ENCODE data around the gene RAI14.
"Not testable (repeated sequence)": the region's sequence is repeated elsewhere in the genome, so short reads cannot be mapped to it uniquely, and the experiment has no call there.

Gene RAI14

DNA sequence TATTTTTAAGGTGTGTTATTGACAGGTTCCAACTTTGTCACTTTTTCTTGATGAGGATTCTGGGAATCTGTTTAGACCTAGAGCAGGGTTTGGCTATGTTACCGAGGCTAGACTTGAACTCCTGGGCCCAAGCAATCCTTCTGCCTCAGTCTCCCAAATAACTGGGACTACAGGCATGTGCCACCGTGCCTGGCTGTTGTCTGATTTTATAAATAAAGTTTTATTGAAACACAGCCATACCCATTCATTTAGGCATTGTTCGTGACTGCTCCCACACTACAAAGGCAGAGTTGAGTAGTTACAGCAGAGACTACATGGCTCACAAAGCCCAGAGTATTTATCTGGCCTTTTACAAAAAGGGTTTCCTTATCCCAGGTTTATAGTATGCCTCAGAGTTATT is 102.4 kb downstream of the RAI14 start:
- no peak overlapping the region for H3K4me3 ChIP-seq (ENCODE audit: low read depth, low read length)
- DNase-seq (ENCODE audit: low read depth), result no peak
- TF ChIP-seq, protein P1, sequence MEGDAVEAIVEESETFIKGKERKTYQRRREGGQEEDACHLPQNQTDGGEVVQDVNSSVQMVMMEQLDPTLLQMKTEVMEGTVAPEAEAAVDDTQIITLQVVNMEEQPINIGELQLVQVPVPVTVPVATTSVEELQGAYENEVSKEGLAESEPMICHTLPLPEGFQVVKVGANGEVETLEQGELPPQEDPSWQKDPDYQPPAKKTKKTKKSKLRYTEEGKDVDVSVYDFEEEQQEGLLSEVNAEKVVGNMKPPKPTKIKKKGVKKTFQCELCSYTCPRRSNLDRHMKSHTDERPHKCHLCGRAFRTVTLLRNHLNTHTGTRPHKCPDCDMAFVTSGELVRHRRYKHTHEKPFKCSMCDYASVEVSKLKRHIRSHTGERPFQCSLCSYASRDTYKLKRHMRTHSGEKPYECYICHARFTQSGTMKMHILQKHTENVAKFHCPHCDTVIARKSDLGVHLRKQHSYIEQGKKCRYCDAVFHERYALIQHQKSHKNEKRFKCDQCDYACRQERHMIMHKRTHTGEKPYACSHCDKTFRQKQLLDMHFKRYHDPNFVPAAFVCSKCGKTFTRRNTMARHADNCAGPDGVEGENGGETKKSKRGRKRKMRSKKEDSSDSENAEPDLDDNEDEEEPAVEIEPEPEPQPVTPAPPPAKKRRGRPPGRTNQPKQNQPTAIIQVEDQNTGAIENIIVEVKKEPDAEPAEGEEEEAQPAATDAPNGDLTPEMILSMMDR (IDR thresholded peaks at IDR 0.05; ENCODE audit: insufficient read depth, low read depth, low read length, missing control alignments), result no peak

DNA sequence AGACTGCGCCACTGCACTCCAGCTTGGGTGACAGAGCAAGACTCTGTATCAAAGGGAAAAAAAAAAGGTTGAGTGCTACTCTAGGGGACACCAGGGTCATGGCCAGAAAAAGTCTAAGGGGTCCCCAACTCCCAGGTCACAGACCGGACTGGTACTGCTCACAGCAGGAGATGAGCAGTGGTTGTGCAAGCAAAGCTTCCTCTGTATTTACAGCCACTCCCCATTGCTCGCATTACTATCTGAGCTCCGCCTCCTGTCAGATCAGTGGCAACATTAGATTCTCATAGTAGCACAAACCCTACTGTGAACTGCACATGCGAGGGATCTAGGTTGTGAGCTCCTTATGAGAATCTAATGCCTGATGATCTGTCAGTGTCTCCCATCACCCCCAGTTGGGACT is 103.1 kb downstream of the RAI14 start:
- H3K4me3 ChIP-seq (ENCODE audit: low read depth, low read length); DNase-seq (ENCODE audit: low read depth): not testable (repeated sequence)

DNA sequence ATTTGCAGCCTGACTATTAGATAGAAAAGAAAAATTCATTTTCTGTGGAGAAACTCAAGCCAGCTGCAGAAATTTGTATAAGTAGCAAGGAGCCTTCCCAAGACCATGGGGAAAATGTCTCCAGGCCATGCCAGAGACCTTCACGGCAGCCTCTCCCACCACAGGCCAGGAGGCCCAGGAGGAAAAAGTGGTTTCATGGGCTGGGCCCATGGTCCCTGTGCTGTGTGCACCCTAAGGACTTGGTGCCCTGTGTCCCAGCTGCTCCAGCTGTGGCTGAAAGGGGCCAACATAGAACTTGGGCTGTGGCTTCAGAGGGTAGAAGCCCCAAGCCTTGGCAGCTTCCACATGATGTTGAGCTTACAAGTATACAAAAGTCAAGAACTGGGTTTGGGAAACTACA is 109.5 kb downstream of the RAI14 start:
- no peak overlapping the region for H3K4me3 ChIP-seq (ENCODE audit: low read depth, low read length)
- DNase-seq (ENCODE audit: low read depth), result no peak
- TF ChIP-seq, protein P1 (IDR thresholded peaks at IDR 0.05; ENCODE audit: insufficient read depth, low read depth, low read length, missing control alignments), result no peak

DNA sequence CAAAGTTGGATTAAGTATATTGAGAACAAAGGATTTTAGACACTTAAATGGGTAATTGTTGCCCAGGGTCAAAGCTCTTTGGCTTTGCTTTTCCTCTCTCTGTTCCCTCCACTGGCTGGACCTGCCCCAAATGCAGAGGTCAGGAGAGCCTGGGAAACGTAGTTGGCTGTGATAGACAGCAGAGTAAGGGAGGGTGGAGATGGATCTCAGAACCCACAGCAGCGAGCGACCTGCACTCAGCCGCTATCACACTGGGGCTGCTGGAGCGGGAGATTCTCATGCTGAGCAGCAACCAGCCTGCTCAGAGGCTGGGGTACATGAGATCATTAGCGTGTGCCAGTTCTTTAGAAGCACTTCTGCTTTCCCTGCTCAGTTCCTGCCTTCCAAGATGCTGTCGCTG is 111.1 kb downstream of the RAI14 start:
- no peak overlapping the region for H3K4me3 ChIP-seq (ENCODE audit: low read depth, low read length)
- TF ChIP-seq, protein P1 (IDR thresholded peaks at IDR 0.05; ENCODE audit: insufficient read depth, low read depth, low read length, missing control alignments), result no peak
- DNase-seq (ENCODE audit: low read depth), result no peak

DNA sequence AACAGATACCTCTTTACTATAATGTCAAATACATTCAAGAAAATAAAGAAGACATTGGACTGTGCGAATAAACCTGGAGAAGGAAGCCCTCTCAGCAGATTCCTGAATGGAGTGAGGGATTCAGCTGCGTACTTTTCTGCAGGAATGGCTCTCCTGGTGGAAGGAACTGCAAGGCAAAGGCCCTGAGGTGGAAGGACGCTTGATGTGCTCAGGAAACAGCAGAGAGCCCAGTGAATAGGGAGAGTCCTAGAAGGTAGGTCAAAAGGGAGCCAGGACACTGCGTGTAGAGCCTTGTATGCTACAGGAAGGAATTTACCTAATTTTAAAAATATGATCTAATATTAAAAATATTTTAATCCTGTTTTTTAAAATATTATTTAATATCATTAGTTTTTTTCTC is 114.4 kb downstream of the RAI14 start:
- no peak overlapping the region for H3K4me3 ChIP-seq (ENCODE audit: low read depth, low read length)
- TF ChIP-seq, protein P1 (IDR thresholded peaks at IDR 0.05; ENCODE audit: insufficient read depth, low read depth, low read length, missing control alignments), result no peak
- DNase-seq (ENCODE audit: low read depth), result no peak

DNA sequence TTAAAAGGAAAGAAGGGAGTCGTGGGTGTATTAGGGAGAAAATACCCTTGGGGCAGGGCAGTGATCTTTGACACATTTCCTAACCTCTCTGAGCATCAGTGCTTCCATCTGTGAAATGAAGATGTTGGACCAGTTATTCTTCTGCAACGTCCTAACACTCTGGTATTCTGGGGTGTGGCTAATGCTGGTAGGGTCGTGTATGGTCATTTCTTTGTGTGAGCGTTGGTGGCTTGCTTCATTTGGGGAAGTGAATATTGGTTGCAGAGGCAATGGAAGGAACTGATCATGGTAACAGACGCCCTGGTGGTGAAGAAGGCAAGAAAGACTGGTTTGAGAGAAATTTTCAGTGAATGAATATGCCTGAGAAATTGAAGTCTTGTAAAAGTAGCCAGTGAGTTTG is 114.9 kb downstream of the RAI14 start:
- TF ChIP-seq, protein P1 (IDR thresholded peaks at IDR 0.05; ENCODE audit: insufficient read depth, low read depth, low read length, missing control alignments), result no peak
- DNase-seq (ENCODE audit: low read depth), result peak; percentile 39
- no peak overlapping the region for H3K4me3 ChIP-seq (ENCODE audit: low read depth, low read length)

DNA sequence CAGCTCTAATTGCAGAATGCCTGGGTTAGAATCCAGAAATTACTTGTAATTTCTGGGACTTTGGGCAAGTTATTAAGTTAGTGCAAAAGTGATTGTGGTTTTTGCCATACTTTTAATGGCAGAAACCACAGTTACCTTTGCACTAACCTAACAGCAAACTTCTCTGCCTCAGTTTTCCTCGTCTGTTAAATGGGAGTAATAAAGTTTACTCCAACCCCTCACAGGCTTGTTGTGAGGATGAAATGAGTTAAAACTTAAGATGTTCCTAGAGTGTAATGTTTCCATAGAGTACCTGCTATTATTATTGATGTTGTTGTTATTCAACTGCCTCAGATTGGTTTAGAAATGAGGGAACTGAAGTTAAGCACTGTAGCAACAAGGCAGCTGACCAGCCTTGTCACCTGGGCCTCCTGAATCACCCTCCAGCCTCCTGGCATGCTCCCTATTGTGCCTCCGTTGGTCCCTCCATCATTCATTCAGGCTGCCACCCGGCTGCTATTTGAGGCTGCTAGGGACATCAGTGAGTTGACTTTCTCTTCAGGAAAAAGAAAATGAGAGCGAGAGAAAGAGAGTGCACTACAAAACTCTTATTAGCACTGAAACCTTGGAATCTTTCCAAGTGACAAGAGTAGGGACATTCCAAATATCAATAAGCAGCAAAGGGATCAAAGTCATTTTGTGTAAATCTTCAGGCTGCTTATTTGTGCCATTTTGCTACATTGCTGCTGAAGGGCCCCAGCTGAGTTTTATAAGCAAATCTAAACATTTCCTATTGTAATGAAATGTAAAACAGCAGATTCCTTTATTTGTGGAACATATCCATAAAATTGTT is 116.4 kb downstream of the RAI14 start:
- no peak for DNase-seq (ENCODE audit: low read depth)
- no peak overlapping the region for H3K4me3 ChIP-seq (ENCODE audit: low read depth, low read length)
- TF ChIP-seq, protein P1 (IDR thresholded peaks at IDR 0.05; ENCODE audit: insufficient read depth, low read depth, low read length, missing control alignments), result no peak

Measured in GM12865 (cell line).